Effector memory CD4-positive, alpha-beta T cell (primary cell): ENCODE measurements around the gene RBM47.
"Not testable (repeated sequence)": the region's sequence is repeated elsewhere in the genome, so short reads cannot be mapped to it uniquely, and the experiment has no call there.

Source experiments
- DNase-seq, 3 donors: peaks; one replicate each; pipeline ENCODE4 v3.0.0-alpha.2; 2020
- H3K27ac ChIP-seq: 2 replicates; pipeline ENCODE4 v1.7.0; 2013; ENCODE audit warnings: mild to moderate bottlenecking, low read length, moderate library complexity; ENCODE audit not compliant: insufficient read depth, poor library complexity, severe bottlenecking
- H3K27me3 ChIP-seq: replicated peaks from 2 replicates; pipeline ENCODE4 v1.7.0; 2013; ENCODE audit warnings: mild to moderate bottlenecking, low read length; ENCODE audit not compliant: insufficient read depth, control insufficient read depth, poor library complexity, severe bottlenecking
- H3K36me3 ChIP-seq: 2 replicates; pipeline ENCODE4 v1.7.0; 2013; ENCODE audit warnings: mild to moderate bottlenecking, low read length, moderate library complexity; ENCODE audit not compliant: control insufficient read depth, insufficient read depth
- H3K4me1 ChIP-seq: 2 replicates; pipeline ENCODE4 v1.7.0; 2013; ENCODE audit warnings: low read length, mild to moderate bottlenecking; ENCODE audit not compliant: control insufficient read depth, insufficient read depth, poor library complexity, severe bottlenecking
- H3K4me3 ChIP-seq: 2 replicates; pipeline ENCODE4 v1.7.0; 2013; ENCODE audit warnings: low read length, low read depth, mild to moderate bottlenecking; ENCODE audit not compliant: insufficient read depth, poor library complexity, severe bottlenecking
- H3K9me3 ChIP-seq: 2 replicates; pipeline ENCODE4 v1.7.0; 2013; ENCODE audit warnings: mild to moderate bottlenecking, low read length, moderate library complexity; ENCODE audit not compliant: control insufficient read depth

RBM47 gene

DNA sequence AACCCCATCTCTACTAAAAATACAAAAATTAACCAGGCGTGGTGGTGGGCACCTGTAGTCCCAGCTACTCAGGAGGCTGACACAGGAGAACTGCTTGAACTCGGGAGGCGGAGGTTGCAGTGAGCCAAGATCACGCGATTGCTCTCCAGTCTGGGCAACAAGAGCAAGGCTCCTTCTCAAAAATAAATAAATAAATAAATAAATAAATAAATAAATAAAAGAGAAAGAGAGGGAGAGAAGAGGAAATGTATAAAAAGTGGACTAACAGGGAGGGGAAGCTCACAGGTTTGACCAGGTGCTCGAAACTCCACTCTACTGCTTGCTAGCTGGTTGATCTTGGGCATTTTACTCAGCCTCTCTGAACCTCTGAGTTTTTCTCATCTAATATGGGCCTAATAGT, 84.2 kb downstream of the RBM47 start:
- not testable (repeated sequence) for H3K36me3 ChIP-seq, H3K27ac ChIP-seq, H3K4me1 ChIP-seq, H3K9me3 ChIP-seq, H3K27me3 ChIP-seq, H3K4me3 ChIP-seq, DNase-seq

DNA sequence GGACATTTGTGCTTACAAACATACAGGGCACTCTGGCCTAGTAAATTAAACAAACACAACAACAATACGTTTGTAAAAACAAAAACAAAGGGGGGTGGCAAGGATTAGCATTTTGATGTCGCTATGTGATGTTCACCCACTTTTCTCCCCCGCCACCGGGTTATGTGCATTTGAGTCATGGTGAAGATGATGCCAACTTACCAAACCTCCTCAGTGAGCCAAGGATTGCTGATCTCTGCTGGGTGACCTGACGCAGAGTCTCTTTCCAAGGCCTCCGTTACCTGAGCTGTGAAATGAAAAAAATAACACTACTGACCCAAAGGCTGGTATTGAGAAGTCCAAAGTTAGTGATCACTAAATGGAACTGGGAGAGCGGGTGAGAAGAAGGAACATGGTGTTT, 85.4 kb downstream of the RBM47 start:
- no peak overlapping the region for H3K4me3 ChIP-seq
- no peak overlapping the region for H3K27ac ChIP-seq
- H3K9me3 ChIP-seq, result no peaks in the 10 kb centered on the region
- no peaks in the 10 kb centered on the region for H3K36me3 ChIP-seq
- no peaks in the 10 kb centered on the region for H3K27me3 ChIP-seq
- no peak for DNase-seq
- H3K4me1 ChIP-seq, result no peaks in the 10 kb centered on the region

- H3K36me3 ChIP-seq, result no peaks in the 10 kb centered on the region
Observed at GRCh38 chr4:40540800-40541199, 88.9 kb downstream of the RBM47 start.

GRCh38 chr4:40536032-40536431, 93.6 kb downstream of the RBM47 start:
- no peak overlapping the region for H3K27ac ChIP-seq
- H3K9me3 ChIP-seq, result no peaks in the 10 kb centered on the region
- no peak for DNase-seq
- H3K36me3 ChIP-seq, result no peaks in the 10 kb centered on the region
- H3K4me3 ChIP-seq, result no peak overlapping the region
- H3K27me3 ChIP-seq, result no peaks in the 10 kb centered on the region
- no peaks in the 10 kb centered on the region for H3K4me1 ChIP-seq

More at GRCh38 chr4:40540800-40541199, 88.9 kb downstream of the RBM47 start:
- no peaks in the 10 kb centered on the region for H3K9me3 ChIP-seq
- H3K27me3 ChIP-seq, result no peaks in the 10 kb centered on the region
- no peak overlapping the region for H3K27ac ChIP-seq
- no peak overlapping the region for H3K4me3 ChIP-seq
- no peak for DNase-seq
- no peaks in the 10 kb centered on the region for H3K4me1 ChIP-seq

- DNase-seq, result no peak
- Histone ChIP-seq H3K27ac (no peak overlapping the region), H3K27me3 (no peaks in the 10 kb centered on the region), H3K4me1 (no peaks in the 10 kb centered on the region), H3K4me3 (no peak overlapping the region), H3K9me3 (no peaks in the 10 kb centered on the region), H3K36me3 (no peaks in the 10 kb centered on the region)
Observed at GRCh38 chr4:40531636-40532023, 98.0 kb downstream of the RBM47 start.

GRCh38 chr4:40530961-40531635, 98.6 kb downstream of the RBM47 start:
- Histone ChIP-seq H3K27ac (no peak overlapping the region), H3K4me3 (no peak overlapping the region), H3K4me1 (no peaks in the 10 kb centered on the region), H3K36me3 (no peaks in the 10 kb centered on the region), H3K27me3 (no peaks in the 10 kb centered on the region), H3K9me3 (no peaks in the 10 kb centered on the region)
- no peak for DNase-seq

DNA sequence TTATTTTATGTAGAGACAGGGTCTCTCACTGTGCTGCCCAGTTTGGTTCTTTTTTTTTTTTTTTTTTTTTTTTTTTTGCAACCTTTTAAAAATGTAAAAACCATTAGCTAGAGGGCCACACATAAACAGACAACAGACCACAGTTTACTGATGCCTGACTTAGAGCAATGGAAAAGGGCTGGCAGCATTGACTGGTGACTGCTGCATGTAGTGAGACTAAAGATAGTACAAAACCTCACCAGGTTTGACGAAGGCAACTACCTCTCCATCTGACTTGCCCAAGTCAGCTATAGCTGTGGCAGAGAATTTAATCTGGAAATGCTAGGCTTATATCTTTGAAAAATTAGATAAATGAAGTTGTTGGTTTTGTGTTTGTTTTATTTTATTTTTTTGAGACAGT, 102.9 kb downstream of the RBM47 start:
- no peak for DNase-seq
- Histone ChIP-seq H3K27ac (no peak overlapping the region), H3K4me1 (no peaks in the 10 kb centered on the region), H3K36me3 (no peaks in the 10 kb centered on the region), H3K9me3 (no peaks in the 10 kb centered on the region), H3K27me3 (no peaks in the 10 kb centered on the region), H3K4me3 (no peak overlapping the region)

- H3K4me3 ChIP-seq, result no peak overlapping the region
- no peak for DNase-seq
- no peaks in the 10 kb centered on the region for H3K4me1 ChIP-seq
- no peak overlapping the region for H3K27ac ChIP-seq
- H3K36me3 ChIP-seq, result no peaks in the 10 kb centered on the region
- H3K27me3 ChIP-seq, result no peaks in the 10 kb centered on the region
- H3K9me3 ChIP-seq, result no peaks in the 10 kb centered on the region
Observed at GRCh38 chr4:40525752-40526598, 103.7 kb downstream of the RBM47 start.

DNA sequence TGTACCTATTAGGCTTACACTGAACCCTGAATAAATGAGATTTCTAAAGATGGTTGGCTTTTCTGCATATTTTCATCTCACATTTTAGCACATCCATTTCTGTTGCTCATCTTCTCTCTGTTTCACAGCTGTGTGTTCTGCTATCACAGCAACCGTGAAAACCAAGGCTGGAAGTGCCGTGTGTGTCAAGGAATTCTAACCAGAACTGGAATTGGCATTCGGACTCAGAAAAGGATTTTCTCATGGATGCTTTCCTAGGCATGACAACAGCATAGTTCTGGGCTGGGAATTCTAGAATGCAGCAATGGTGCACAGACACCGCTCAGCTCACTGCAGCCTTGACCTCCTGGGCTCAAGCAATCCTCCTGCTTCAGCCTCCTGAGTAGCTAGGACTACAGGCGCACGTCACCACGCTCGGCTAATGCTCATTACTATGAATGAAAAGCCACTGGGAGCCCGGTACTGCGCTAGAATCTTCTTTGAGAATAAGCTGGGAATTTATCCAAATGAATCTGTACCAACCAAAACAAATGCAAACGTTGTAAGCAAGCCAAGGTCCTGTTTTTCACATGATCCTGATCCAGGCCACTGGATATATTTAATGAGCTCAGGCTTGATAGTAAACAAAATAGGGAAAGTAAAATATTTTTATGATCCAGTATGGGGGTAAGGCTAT, 105.2 kb downstream of the RBM47 start:
- Histone ChIP-seq H3K27me3 (no peaks in the 10 kb centered on the region), H3K36me3 (no peaks in the 10 kb centered on the region), H3K27ac (no peak overlapping the region), H3K4me3 (no peak overlapping the region), H3K9me3 (no peaks in the 10 kb centered on the region), H3K4me1 (no peaks in the 10 kb centered on the region)
- DNase-seq, result no peak

DNA sequence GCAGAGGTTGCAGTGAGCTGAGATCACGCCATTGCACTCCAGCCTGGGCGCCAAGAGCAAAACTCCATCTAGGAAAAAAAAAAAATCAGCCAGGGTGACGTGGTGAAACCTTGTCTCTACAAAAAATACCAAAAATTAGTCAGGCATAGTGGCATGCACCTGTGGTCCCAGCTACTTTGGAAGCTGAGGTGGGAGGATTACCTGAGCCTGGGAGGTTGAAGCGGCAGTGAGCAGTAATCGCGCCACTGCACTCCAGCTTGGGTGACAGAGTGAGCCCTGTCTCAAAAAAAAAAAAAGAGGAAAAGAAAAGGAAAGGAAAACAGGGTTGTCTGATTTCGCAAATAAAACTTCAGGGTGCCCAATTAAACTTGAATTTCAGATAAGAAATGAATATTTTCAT, 106.1 kb downstream of the RBM47 start:
- DNase-seq, result no peak
- Histone ChIP-seq H3K4me3 (no peak overlapping the region), H3K27me3 (no peaks in the 10 kb centered on the region), H3K9me3 (no peaks in the 10 kb centered on the region), H3K27ac (no peak overlapping the region), H3K4me1 (no peaks in the 10 kb centered on the region), H3K36me3 (no peaks in the 10 kb centered on the region)
